ENCODE data around the gene FGGY. TPM values are rescaled to one million over a fixed set of nuclear protein-coding genes. Genes with fewer than 3 reads are reported as not detected.

The FGGY gene
- total and polyA plus RNA-seq, 2 donors (not counting 1 experiment from before 2014, with no cell fraction given), result 6.1 to 38.5 TPM

DNA sequence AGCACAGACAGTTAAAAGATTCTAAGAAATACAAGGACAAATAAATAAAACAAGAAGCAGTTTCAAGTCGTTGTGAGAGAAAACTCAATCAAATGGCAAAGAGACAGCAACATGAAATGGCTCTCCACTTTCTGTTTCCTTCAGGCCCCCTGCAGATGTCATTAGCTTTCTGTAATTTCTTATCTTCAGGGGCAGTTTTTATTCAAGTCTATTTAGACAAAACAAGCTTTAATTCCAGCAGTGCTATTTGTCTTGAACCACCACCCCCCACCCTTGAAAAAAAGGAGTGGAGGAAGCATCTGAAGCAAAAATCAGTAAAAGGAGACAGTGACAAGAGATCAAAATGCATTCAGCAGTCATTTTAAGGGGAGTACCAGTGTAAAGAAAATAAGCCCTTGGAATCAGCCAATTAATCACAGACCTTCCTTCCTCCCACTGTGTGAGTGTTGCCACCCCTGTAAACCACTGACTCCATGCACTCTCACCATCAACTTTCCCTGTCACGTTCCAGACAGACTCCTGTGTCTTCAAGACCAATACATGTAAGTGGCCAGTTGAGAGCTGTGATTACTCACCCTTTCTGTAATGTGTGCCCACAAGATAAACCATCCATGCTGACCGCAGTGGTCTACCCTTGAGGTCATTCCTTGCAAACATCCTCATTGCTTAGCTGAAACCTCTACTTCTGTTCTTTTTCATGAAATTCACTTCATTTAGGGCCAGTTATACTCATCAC lies 381.8 kb downstream of the FGGY start:
- H3K27ac Mint-ChIP-seq, result no peak overlapping the region
- intact Hi-C loops (cut with micrococcal nuclease), result no loop called here
- Histone ChIP-seq H3K27me3 (replicated peaks in 1 of 4; ENCODE audit: control extremely low read depth in 1 of 4, control insufficient read depth in 3 of 4, insufficient read depth in 4 of 4, low read length in 3 of 4) (no peaks in the 10 kb centered on the region), H3K9ac (ENCODE audit: low read length) (no peak overlapping the region), H2AFZ (ENCODE audit: insufficient read depth, low read depth, low read length, poor library complexity, severe bottlenecking) (no peak overlapping the region), H3K9me3 (ENCODE audit: control extremely low read depth in 1 of 3, control insufficient read depth in 2 of 3, insufficient read depth in 1 of 3, low read length in 2 of 3) (no peaks in the 10 kb centered on the region), H3K4me1 (ENCODE audit: control insufficient read depth in 2 of 2, insufficient read depth in 2 of 2, low read length in 2 of 2) (no peaks in the 10 kb centered on the region), H3K36me3 (replicated peaks in 1 of 2; ENCODE audit: control extremely low read depth in 1 of 2, control insufficient read depth in 1 of 2, extremely low read depth in 1 of 2, insufficient read depth in 2 of 2, low read length in 1 of 2) (peaks cover 0 to 2% of the 10 kb centered on the region in 2 experiments), H3K27ac (ENCODE audit: low read length in 2 of 2) (no peak overlapping the region), H3K4me2 (replicated peaks; ENCODE audit: low read depth, low read length, poor library complexity, severe bottlenecking) (no peak overlapping the region), H3K4me3 (ENCODE audit: control extremely low read depth in 1 of 5, extremely low read depth in 1 of 5, insufficient read depth in 1 of 5, low read depth in 2 of 5, low read length in 4 of 5) (no peak overlapping the region), H3K79me2 (ENCODE audit: control insufficient read depth, insufficient read depth, low read length) (no peaks in the 10 kb centered on the region), H4K20me1 (ENCODE audit: control insufficient read depth, insufficient read depth, low read length, poor library complexity, severe bottlenecking) (no peaks in the 10 kb centered on the region)
- no peaks in the 10 kb centered on the region for H3K27me3 Mint-ChIP-seq
- DNase-seq (no peak), ATAC-seq (ENCODE audit: low read depth) (no peak)
- ChIA-PET CTCF (no interaction called here), POLR2A (no interaction called here)
- H3K4me1 Mint-ChIP-seq, result peaks cover 4% of the 10 kb centered on the region
- no peak for TF ChIP-seq EZH2 (IDR thresholded peaks at IDR 0.05; ENCODE audit: borderline replicate concordance, insufficient read depth, low read depth, low read length, poor library complexity, severe bottlenecking)
- TF ChIP-seq, protein P1, sequence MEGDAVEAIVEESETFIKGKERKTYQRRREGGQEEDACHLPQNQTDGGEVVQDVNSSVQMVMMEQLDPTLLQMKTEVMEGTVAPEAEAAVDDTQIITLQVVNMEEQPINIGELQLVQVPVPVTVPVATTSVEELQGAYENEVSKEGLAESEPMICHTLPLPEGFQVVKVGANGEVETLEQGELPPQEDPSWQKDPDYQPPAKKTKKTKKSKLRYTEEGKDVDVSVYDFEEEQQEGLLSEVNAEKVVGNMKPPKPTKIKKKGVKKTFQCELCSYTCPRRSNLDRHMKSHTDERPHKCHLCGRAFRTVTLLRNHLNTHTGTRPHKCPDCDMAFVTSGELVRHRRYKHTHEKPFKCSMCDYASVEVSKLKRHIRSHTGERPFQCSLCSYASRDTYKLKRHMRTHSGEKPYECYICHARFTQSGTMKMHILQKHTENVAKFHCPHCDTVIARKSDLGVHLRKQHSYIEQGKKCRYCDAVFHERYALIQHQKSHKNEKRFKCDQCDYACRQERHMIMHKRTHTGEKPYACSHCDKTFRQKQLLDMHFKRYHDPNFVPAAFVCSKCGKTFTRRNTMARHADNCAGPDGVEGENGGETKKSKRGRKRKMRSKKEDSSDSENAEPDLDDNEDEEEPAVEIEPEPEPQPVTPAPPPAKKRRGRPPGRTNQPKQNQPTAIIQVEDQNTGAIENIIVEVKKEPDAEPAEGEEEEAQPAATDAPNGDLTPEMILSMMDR (IDR thresholded peaks at IDR 0.05), result no peak
- no peaks in the 10 kb centered on the region for H3K9me3 Mint-ChIP-seq (ENCODE audit: insufficient read depth)
- no peak overlapping the region for H3K4me3 Mint-ChIP-seq
- 41% methylated on average over 2 of the region's 3 CpGs for WGBS (ENCODE audit: insufficient coverage)

DNA sequence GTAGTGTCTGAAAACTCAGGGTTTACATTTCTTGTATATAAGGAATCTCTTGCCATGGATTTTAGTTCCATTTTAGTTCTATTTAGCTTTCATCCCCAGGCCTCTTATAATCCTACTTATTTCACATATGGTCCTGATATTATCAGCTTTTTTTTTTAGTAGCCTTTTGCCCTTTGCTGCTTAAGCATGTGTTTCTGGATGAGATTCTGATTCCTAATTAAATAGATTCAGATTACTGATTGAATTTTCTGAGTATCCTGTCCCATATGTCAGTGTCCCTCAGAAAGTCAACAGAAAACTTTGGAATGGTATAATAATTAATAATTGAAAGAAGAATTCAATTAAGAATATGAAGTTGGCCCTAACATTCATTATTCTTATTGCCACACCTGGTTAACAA lies 383.1 kb downstream of the FGGY start:
- intact Hi-C loops (cut with micrococcal nuclease), result no loop called here
- H3K4me2 ChIP-seq (replicated peaks; ENCODE audit: low read depth, low read length, poor library complexity, severe bottlenecking), result no peak overlapping the region
- H3K9ac ChIP-seq (ENCODE audit: low read length), result no peak overlapping the region
- H3K9me3 ChIP-seq (ENCODE audit: control extremely low read depth in 1 of 3, control insufficient read depth in 2 of 3, insufficient read depth in 1 of 3, low read length in 2 of 3), result no peaks in the 10 kb centered on the region
- H3K79me2 ChIP-seq (ENCODE audit: control insufficient read depth, insufficient read depth, low read length), result no peaks in the 10 kb centered on the region
- H3K4me3 Mint-ChIP-seq, result no peak overlapping the region
- peaks cover 0 to 2% of the 10 kb centered on the region in 2 experiments for H3K36me3 ChIP-seq (replicated peaks in 1 of 2; ENCODE audit: control extremely low read depth in 1 of 2, control insufficient read depth in 1 of 2, extremely low read depth in 1 of 2, insufficient read depth in 2 of 2, low read length in 1 of 2)
- H4K20me1 ChIP-seq (ENCODE audit: control insufficient read depth, insufficient read depth, low read length, poor library complexity, severe bottlenecking), result no peaks in the 10 kb centered on the region
- H2AFZ ChIP-seq (ENCODE audit: insufficient read depth, low read depth, low read length, poor library complexity, severe bottlenecking), result no peak overlapping the region
- ChIA-PET POLR2A (no interaction called here), CTCF (no interaction called here)
- no peaks in the 10 kb centered on the region for H3K4me1 Mint-ChIP-seq
- no peaks in the 10 kb centered on the region for H3K27me3 ChIP-seq (replicated peaks in 1 of 4; ENCODE audit: control extremely low read depth in 1 of 4, control insufficient read depth in 3 of 4, insufficient read depth in 4 of 4, low read length in 3 of 4)
- no peaks in the 10 kb centered on the region for H3K9me3 Mint-ChIP-seq (ENCODE audit: insufficient read depth)
- H3K27ac Mint-ChIP-seq, result no peak overlapping the region
- no peaks in the 10 kb centered on the region for H3K4me1 ChIP-seq (ENCODE audit: control insufficient read depth in 2 of 2, insufficient read depth in 2 of 2, low read length in 2 of 2)
- no peak overlapping the region for H3K27ac ChIP-seq (ENCODE audit: low read length in 2 of 2)
- DNase-seq (no peak), ATAC-seq (ENCODE audit: low read depth) (no peak)
- no peak for TF ChIP-seq EZH2 (IDR thresholded peaks at IDR 0.05; ENCODE audit: borderline replicate concordance, insufficient read depth, low read depth, low read length, poor library complexity, severe bottlenecking)
- TF ChIP-seq, protein P1 (IDR thresholded peaks at IDR 0.05), result no peak
- no peak overlapping the region for H3K4me3 ChIP-seq (ENCODE audit: control extremely low read depth in 1 of 5, extremely low read depth in 1 of 5, insufficient read depth in 1 of 5, low read depth in 2 of 5, low read length in 4 of 5)
- no peaks in the 10 kb centered on the region for H3K27me3 Mint-ChIP-seq
